Loucy (cell line): ENCODE results near the gene BCORL1.

Experiments used
- EZH2phosphoT487 ChIP-seq: fragments of 200-600 bp; IDR thresholded peaks from 2 replicates; pipeline ENCODE4 v1.6.1; 2018; ENCODE audit warnings: antibody characterized with exemption, mild to moderate bottlenecking, moderate library complexity, borderline replicate concordance
- TF ChIP-seq, protein P1 (sequence below): fragments of 200-600 bp; sonication (generic); conservative IDR thresholded peaks from 2 replicates; pipeline ENCODE4 v1.5.1; 2014; ENCODE audit warnings: mild to moderate bottlenecking, antibody characterized with exemption, low read length

DNA sequence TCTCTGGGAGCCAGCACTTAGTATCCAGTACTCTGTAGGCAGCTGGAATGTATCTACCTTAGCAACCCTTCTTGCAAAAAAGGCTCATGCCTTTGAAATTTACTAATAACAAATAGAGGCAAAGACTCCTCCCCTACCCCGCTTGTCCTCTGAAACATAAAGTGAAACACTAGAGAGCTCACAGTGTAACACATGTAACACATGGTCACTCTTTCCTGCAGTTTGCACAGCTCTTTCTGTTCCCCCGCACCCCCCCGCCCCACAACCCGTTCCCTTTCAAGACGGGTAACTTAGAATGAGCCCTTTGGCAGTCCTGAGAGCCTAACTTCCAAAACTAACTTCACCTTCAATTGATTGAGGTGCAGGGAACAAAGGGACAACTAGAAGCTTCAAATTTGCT is 6.0 kb upstream of the BCORL1 start:
- TF ChIP-seq, protein P1, sequence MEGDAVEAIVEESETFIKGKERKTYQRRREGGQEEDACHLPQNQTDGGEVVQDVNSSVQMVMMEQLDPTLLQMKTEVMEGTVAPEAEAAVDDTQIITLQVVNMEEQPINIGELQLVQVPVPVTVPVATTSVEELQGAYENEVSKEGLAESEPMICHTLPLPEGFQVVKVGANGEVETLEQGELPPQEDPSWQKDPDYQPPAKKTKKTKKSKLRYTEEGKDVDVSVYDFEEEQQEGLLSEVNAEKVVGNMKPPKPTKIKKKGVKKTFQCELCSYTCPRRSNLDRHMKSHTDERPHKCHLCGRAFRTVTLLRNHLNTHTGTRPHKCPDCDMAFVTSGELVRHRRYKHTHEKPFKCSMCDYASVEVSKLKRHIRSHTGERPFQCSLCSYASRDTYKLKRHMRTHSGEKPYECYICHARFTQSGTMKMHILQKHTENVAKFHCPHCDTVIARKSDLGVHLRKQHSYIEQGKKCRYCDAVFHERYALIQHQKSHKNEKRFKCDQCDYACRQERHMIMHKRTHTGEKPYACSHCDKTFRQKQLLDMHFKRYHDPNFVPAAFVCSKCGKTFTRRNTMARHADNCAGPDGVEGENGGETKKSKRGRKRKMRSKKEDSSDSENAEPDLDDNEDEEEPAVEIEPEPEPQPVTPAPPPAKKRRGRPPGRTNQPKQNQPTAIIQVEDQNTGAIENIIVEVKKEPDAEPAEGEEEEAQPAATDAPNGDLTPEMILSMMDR = no peak
- no peak for TF ChIP-seq EZH2phosphoT487
